Activated CD4-positive, alpha-beta T cell treated with anti-CD3 and anti-CD28 coated beads, Interleukin-2, amount 10 ng/mL, durations not matched to agents 24 days and 14 days (primary cell): Measurements from ENCODE around the gene HDAC9. TPM values are rescaled to one million over a fixed set of nuclear protein-coding genes. Genes with fewer than 3 reads are reported as not detected.
A peak's percentile ranks its signal among the peaks of the same experiment; 100 is the strongest.

Experiments
- DNase-seq: peaks from one replicate; pipeline ENCODE4 v3.0.0; 2022
- H3K27ac Mint-ChIP-seq: one replicate; pipeline ENCODE4 v1.8.0; 2022; ENCODE audit warnings: mild to moderate bottlenecking, mixed read lengths
- H3K27me3 Mint-ChIP-seq: one replicate; pipeline ENCODE4 v1.8.0; 2022; ENCODE audit warnings: mixed read lengths
- H3K36me3 Mint-ChIP-seq: one replicate; pipeline ENCODE4 v1.8.0; 2022; ENCODE audit warnings: low read depth, mild to moderate bottlenecking, mixed read lengths
- H3K4me1 Mint-ChIP-seq: one replicate; pipeline ENCODE4 v1.8.0; 2021; ENCODE audit warnings: mixed read lengths
- H3K4me3 Mint-ChIP-seq: one replicate; pipeline ENCODE4 v1.8.0; 2022; ENCODE audit warnings: mild to moderate bottlenecking, moderate library complexity, mixed read lengths
- H3K9me3 Mint-ChIP-seq: one replicate; pipeline ENCODE4 v1.8.0; 2021; ENCODE audit warnings: mixed read lengths
- intact Hi-C: fragments of 100-400 bp; cut with micrococcal nuclease; formaldehyde crosslinking; loops from one replicate; pipeline ENCODE4 v1.15.1; 2023
- total RNA-seq: library from RNA; stranded (reverse); gene quantifications from 2 replicates; pipeline ENCODE4 v1.2.3, GENCODE V29; 2022

The HDAC9 gene
- 2.9 and 3.0 TPM in 2 replicates for total RNA-seq

DNA sequence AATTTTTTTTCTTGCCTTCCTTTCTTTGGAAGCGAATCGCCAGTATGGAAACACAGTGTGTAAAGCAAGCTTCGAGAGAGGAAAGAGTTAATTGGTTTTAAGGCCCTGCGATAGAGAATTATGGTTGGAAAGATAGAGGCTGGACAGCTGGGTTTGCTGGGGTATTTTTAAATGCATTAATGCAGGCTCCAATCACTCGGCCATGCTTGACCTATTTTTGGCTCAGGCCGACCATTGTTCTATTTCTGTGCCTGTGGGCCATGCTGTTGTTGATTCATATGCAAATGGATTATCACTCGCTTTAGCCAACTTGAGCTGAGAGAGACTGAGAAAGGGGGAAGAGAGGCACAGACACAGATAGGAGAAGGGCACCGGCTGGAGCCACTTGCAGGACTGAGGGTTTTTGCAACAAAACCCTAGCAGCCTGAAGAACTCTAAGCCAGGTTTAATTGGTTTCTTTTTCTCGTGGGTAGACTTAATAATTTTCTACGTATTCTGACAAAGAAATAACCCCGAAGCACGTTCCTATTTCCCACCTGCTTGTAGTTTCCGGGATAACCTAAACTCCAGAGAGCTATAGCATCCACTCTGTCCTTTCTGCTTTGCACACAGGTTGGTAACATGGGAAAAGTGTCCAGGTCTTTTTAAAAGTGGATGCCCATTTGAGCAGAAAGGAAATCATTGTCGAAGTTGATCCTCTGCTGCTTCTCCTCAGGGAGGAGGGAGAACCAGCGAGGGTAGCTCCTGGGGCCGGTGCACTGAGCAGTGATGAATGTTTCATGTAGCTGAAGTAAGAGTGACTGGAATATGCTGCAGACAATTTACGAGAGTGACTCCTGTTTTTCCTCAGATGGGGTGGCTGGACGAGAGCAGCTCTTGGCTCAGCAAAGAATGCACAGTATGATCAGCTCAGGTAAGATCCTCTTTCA lies at the start of gene HDAC9:
TSS of gene HDAC9 (plus strand) at position 338 of the 929 bp plus-strand sequence. CDS start at position 892, 554 bp downstream.
- H3K4me3 Mint-ChIP-seq, result peak within 1 kb of the TSS; percentile 73
- H3K9me3 Mint-ChIP-seq, result no peaks in the 10 kb centered on the region
- peaks cover 17% of the 10 kb centered on the region for H3K4me1 Mint-ChIP-seq
- peak within 1 kb of the TSS; percentile 84 for H3K27ac Mint-ChIP-seq
- no peak for DNase-seq
- peaks cover 1% of the 10 kb centered on the region for H3K27me3 Mint-ChIP-seq
- no peaks in the 10 kb centered on the region for H3K36me3 Mint-ChIP-seq
- intact Hi-C loops, result loop anchor here (1.0 to 2.0 kb wide), 4 partner anchors 13 to 143 kb away; no protein-coding TSS in a partner anchor

- Mint-ChIP-seq H3K27me3 (no peaks in the 10 kb centered on the region), H3K27ac (no peak overlapping the region), H3K4me1 (no peaks in the 10 kb centered on the region), H3K9me3 (no peaks in the 10 kb centered on the region), H3K36me3 (no peaks in the 10 kb centered on the region), H3K4me3 (no peak overlapping the region)
- intact Hi-C loops, result no loop called here
- DNase-seq, result no peak
These were observed 49.5 kb upstream of the HDAC9 start for GRCh38 chr7:18445916-18446520.

GRCh38 chr7:18450019-18450418 lies 45.5 kb upstream of the HDAC9 start:
- H3K9me3 Mint-ChIP-seq, result no peaks in the 10 kb centered on the region
- no peak for DNase-seq
- H3K27ac Mint-ChIP-seq, result no peak overlapping the region
- intact Hi-C loops, result no loop called here
- no peaks in the 10 kb centered on the region for H3K4me1 Mint-ChIP-seq
- no peaks in the 10 kb centered on the region for H3K36me3 Mint-ChIP-seq
- H3K27me3 Mint-ChIP-seq, result no peaks in the 10 kb centered on the region
- no peak overlapping the region for H3K4me3 Mint-ChIP-seq

- H3K36me3 Mint-ChIP-seq, result no peaks in the 10 kb centered on the region
- H3K9me3 Mint-ChIP-seq, result no peaks in the 10 kb centered on the region
- intact Hi-C loops, result no loop called here
- H3K4me3 Mint-ChIP-seq, result no peak overlapping the region
- no peak for DNase-seq
- no peaks in the 10 kb centered on the region for H3K27me3 Mint-ChIP-seq
- H3K27ac Mint-ChIP-seq, result no peak overlapping the region
- H3K4me1 Mint-ChIP-seq, result no peaks in the 10 kb centered on the region
These were observed 39.9 kb upstream of the HDAC9 start for GRCh38 chr7:18455606-18456005.

GRCh38 chr7:18457832-18458231 lies 37.7 kb upstream of the HDAC9 start:
- no peak for DNase-seq
- H3K4me3 Mint-ChIP-seq, result no peak overlapping the region
- no peaks in the 10 kb centered on the region for H3K9me3 Mint-ChIP-seq
- H3K27ac Mint-ChIP-seq, result no peak overlapping the region
- H3K36me3 Mint-ChIP-seq, result no peaks in the 10 kb centered on the region
- intact Hi-C loops, result no loop called here
- no peaks in the 10 kb centered on the region for H3K27me3 Mint-ChIP-seq
- no peaks in the 10 kb centered on the region for H3K4me1 Mint-ChIP-seq

DNA sequence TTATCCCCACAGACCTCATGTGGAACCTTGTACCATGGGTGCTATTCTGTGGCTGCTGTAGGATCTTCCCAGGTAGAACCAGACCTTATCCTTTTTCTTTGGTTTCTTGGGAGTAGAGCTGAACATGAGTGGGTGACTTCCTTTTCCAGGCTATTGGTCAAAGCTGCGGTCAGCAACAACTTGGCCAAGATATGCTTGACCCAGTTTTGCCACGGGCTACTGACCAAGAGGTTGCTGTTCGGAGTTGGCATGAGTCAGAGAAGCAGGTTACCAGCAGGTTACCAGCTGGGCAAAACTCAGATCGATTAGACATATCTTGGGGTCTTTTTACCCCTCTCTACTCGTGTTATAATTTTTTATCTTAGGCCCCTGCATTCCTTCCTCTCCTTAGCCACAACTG lies 36.7 kb upstream of the HDAC9 start:
- no peak overlapping the region for H3K4me3 Mint-ChIP-seq

DNA sequence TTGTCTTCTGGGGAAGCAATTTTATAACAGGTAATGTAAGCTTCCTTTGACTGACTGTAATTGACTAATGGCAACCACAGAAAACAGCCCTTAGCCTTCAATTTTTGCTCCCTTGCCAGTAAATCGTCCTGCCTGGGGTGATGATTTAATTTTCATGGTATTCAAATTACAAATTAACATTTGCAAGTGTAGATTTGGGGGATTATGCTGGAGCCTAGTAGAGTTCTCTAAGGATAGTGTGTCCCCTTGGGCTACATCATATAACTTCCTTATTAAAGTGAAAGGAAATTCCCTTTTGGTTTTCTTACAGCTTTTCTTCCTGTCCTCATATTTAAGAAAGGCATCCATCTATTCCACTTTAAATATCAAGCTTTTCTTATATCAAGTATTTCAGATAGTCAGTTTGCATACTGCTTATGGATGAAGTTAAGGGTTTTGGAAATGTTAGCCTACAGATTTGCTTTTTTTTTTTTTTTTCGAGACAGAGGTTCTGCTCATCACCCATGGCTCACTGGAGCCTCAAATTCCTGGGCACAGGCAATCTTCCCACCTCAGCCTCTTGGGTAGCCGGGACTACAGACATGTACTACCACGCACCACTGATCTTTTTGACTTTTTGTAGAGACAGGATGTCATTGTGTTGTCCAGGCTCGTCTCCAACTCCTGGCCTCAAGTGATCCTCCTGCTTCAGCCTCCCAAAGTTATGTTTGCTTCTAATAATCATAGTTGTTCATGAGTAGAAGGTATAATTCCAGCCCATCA lies 35.9 kb upstream of the HDAC9 start:
- intact Hi-C loops, result no loop called here
- no peak overlapping the region for H3K4me3 Mint-ChIP-seq
- no peak overlapping the region for H3K27ac Mint-ChIP-seq
- no peaks in the 10 kb centered on the region for H3K27me3 Mint-ChIP-seq
- no peak for DNase-seq
- H3K4me1 Mint-ChIP-seq, result no peaks in the 10 kb centered on the region
- no peaks in the 10 kb centered on the region for H3K36me3 Mint-ChIP-seq
- no peaks in the 10 kb centered on the region for H3K9me3 Mint-ChIP-seq

More for the DNA sequence above, 36.7 kb upstream of the HDAC9 start:
- Mint-ChIP-seq H3K36me3 (no peaks in the 10 kb centered on the region), H3K27ac (no peak overlapping the region), H3K4me1 (no peaks in the 10 kb centered on the region), H3K27me3 (no peaks in the 10 kb centered on the region), H3K9me3 (no peaks in the 10 kb centered on the region)
- DNase-seq, result no peak
- intact Hi-C loops, result no loop called here

DNA sequence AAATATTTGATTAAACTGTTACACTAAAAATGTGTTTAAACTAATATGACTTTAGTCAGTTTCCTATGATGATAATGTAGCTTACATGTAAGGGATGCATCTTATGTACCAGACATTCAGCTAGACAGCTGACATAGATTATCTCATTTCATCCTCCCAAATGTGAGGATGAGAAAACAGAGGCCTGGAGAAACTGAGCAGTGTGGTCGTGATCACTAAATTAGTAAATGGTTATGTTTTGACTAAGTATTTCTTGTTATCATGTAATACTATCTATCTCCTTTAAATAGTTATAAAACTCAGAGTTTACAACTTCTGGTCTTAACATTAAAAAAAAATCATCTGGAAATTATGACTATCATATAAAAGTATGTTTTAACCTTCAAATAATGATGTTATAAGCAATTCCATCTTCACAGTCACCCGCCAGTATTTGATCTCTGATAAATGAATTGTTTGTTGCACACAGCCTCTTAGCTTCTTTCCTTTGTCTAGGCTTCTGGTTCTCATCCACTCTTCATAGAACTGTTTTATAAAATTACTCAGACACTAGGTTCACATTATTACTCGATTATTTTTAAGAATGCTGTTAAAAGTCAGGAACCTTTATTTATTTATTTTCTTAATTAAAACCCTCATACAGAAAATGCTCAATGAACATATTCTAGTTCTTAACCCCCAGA lies 33.6 kb upstream of the HDAC9 start:
- H3K4me1 Mint-ChIP-seq, result no peaks in the 10 kb centered on the region
- H3K27me3 Mint-ChIP-seq, result no peaks in the 10 kb centered on the region
- DNase-seq, result no peak
- no peaks in the 10 kb centered on the region for H3K9me3 Mint-ChIP-seq
- intact Hi-C loops, result no loop called here
- no peak overlapping the region for H3K4me3 Mint-ChIP-seq
- H3K27ac Mint-ChIP-seq, result no peak overlapping the region
- no peaks in the 10 kb centered on the region for H3K36me3 Mint-ChIP-seq

DNA sequence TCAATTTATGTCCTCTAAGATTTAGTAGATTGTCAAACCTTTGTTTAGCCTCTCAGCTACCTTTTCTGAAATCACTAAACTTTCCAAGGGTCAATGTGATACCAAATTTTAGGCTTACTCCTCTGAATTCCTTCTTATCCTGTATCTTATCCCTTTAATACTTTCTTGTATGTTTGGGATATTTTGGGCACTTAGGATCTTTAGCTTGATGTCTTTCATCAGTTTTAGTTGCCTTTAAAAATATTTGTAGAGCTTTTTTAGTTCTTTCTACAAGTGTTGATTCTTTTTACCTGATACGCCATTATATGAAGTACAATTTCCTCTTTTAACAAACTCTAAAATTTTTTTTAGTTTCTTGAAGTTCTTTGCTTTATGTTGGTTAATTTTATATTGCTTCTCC lies 30.7 kb upstream of the HDAC9 start:
- no peaks in the 10 kb centered on the region for H3K36me3 Mint-ChIP-seq
- H3K9me3 Mint-ChIP-seq, result no peaks in the 10 kb centered on the region
- intact Hi-C loops, result no loop called here
- H3K27ac Mint-ChIP-seq, result no peak overlapping the region
- no peaks in the 10 kb centered on the region for H3K27me3 Mint-ChIP-seq
- no peak for DNase-seq
- no peak overlapping the region for H3K4me3 Mint-ChIP-seq
- no peaks in the 10 kb centered on the region for H3K4me1 Mint-ChIP-seq

DNA sequence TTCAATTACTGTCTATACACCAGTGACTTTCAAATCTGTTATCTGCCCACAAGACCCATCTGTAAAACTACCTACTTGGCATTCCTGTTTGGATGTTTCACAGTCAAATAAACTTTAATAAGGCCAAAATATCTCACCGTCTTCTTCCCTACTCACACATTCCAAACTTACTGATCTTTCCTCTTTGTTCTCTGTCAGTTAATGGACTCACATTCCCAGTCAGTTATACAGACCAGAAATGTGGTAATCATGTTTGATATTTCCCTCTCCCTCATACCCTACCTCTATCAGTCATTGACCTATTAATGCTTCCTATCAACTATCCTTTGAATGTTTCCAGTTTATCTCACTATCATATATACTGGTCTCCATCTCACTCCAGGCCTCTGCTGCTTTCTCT lies 28.5 kb upstream of the HDAC9 start:
- intact Hi-C loops, result no loop called here
- Mint-ChIP-seq H3K27me3 (no peaks in the 10 kb centered on the region), H3K4me3 (no peak overlapping the region), H3K27ac (no peak overlapping the region), H3K9me3 (no peaks in the 10 kb centered on the region), H3K4me1 (no peaks in the 10 kb centered on the region), H3K36me3 (no peaks in the 10 kb centered on the region)
- no peak for DNase-seq

DNA sequence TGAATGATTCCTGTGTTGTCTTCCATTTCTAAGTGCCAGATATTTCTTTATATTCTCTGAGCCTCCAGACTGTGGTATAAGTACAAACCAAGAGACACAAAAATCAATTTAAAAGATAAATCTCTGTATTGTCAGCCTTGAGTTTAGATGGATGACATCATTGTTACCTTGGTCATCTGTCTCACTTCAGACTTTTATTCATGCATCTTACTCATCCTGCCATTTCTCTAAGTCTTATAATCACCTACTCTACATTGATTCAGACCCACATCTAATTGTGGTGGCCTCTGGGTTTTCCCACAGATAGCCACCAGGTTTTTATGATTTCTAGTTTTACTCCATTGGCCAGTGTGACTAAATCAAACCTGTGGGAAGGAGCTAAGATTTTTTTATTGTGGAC lies 26.8 kb upstream of the HDAC9 start:
- H3K36me3 Mint-ChIP-seq, result no peaks in the 10 kb centered on the region
- H3K4me1 Mint-ChIP-seq, result no peaks in the 10 kb centered on the region
- intact Hi-C loops, result no loop called here
- H3K9me3 Mint-ChIP-seq, result no peaks in the 10 kb centered on the region
- H3K27me3 Mint-ChIP-seq, result no peaks in the 10 kb centered on the region
- no peak for DNase-seq
- H3K27ac Mint-ChIP-seq, result no peak overlapping the region
- H3K4me3 Mint-ChIP-seq, result no peak overlapping the region

GRCh38 chr7:18469316-18469715 lies 26.2 kb upstream of the HDAC9 start:
- Mint-ChIP-seq H3K27ac (no peak overlapping the region), H3K9me3 (no peaks in the 10 kb centered on the region), H3K36me3 (no peaks in the 10 kb centered on the region), H3K27me3 (no peaks in the 10 kb centered on the region), H3K4me1 (no peaks in the 10 kb centered on the region), H3K4me3 (no peak overlapping the region)
- intact Hi-C loops, result no loop called here
- no peak for DNase-seq

GRCh38 chr7:18471476-18472160 lies 23.9 kb upstream of the HDAC9 start:
- Mint-ChIP-seq H3K4me3 (no peak overlapping the region), H3K36me3 (no peaks in the 10 kb centered on the region), H3K27ac (no peak overlapping the region), H3K27me3 (no peaks in the 10 kb centered on the region), H3K4me1 (no peaks in the 10 kb centered on the region), H3K9me3 (no peaks in the 10 kb centered on the region)
- intact Hi-C loops, result no loop called here
- DNase-seq, result no peak
